Brain microvascular endothelial cell (primary cell): ENCODE data around the gene MOSMO.

Experiments used
- DNase-seq: peaks from one replicate; pipeline ENCODE4 v3.0.0-alpha.2; 2020
- H3K27ac ChIP-seq: fragments of 250-450 bp; sonication (Bioruptor Pico); 2 replicates; pipeline ENCODE4 v1.5.1; 2020; ENCODE audit warnings: mild to moderate bottlenecking, moderate library complexity
- H3K27me3 ChIP-seq: fragments of 250-450 bp; sonication (Bioruptor Pico); replicated peaks from 2 replicates; pipeline ENCODE4 v1.5.1; 2020; ENCODE audit warnings: mild to moderate bottlenecking
- H3K36me3 ChIP-seq: fragments of 250-450 bp; sonication (Bioruptor Pico); replicated peaks from 2 replicates; pipeline ENCODE4 v1.5.1; 2020; ENCODE audit warnings: mild to moderate bottlenecking
- H3K4me3 ChIP-seq: 2 replicates; pipeline ENCODE4 v1.5.1; 2011; ENCODE audit warnings: low read depth, mild to moderate bottlenecking, control low read depth, low read length, moderate library complexity
- CTCF ChIP-seq: IDR thresholded peaks from 2 replicates; pipeline ENCODE4 v1.5.1; 2011; ENCODE audit warnings: low read depth, mild to moderate bottlenecking, moderate library complexity, low read length, control low read depth, inconsistent platforms; ENCODE audit errors: missing control alignments
- in situ Hi-C: cut with HindIII; loops from 2 replicates; pipeline ENCODE4 v1.10.0; 2017; ENCODE audit warnings: low sequenced_read_pairs, low pct_ligation_motif_present

Gene MOSMO

DNA sequence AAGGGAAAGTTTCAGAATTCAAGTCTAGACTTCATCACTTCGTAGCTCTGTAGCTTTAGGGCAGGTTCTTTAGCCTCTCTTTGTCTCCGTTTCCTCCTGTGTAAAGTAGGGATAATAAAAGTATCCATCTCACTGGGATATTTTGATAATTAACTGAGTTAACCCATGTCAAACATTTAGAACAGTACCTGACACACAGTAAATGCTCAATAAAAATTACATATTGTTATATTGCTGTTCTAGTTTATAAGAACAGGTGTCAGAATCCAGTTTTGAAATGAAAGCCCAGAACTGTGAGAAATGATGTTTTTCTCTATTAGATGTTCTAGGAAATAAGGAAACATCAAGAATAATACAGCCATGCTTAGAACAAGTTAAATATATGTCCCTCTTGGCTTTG is 4.3 kb downstream of the MOSMO start:
- Histone ChIP-seq H3K36me3 (no peaks in the 10 kb centered on the region), H3K27me3 (no peaks in the 10 kb centered on the region), H3K27ac (no peak overlapping the region), H3K4me3 (no peak overlapping the region)
- in situ Hi-C loops: no loop called here
- DNase-seq: no peak
- no peak for TF ChIP-seq CTCF

DNA sequence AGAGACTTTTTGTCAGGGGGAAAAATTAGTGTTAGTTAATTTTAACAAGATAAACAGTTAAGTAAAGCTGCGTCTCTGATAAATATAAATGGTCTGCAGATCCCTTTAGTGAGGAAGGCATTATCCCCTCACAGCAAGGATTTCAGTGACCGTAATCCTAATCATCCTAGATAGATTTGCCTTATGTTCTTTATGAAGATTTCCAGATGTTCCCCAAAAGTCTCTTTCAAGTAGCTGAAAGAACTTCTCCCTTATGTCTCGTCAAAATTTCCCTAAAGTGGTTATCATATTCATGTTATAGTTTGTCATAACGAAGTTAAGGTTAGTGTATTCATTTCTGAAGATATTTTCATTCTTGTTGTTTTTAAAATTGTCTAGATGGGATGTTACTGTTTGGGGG is 5.6 kb downstream of the MOSMO start:
- Histone ChIP-seq H3K4me3 (no peak overlapping the region), H3K27ac (no peak overlapping the region), H3K36me3 (no peaks in the 10 kb centered on the region), H3K27me3 (no peaks in the 10 kb centered on the region)
- TF ChIP-seq CTCF: no peak
- in situ Hi-C loops: no loop called here
- no peak for DNase-seq

- no peak for DNase-seq
- no peaks in the 10 kb centered on the region for H3K27me3 ChIP-seq
- in situ Hi-C loops: no loop called here
- no peak overlapping the region for H3K27ac ChIP-seq
- H3K4me3 ChIP-seq: no peak overlapping the region
- no peak for TF ChIP-seq CTCF
- H3K36me3 ChIP-seq: no peaks in the 10 kb centered on the region
These were observed 6.5 kb downstream of the MOSMO start for GRCh38 chr16:22014271-22014873.

GRCh38 chr16:22016927-22017326 is 9.0 kb downstream of the MOSMO start:
- no peak for TF ChIP-seq CTCF

GRCh38 chr16:22018559-22018958 is 10.6 kb downstream of the MOSMO start:
- TF ChIP-seq CTCF: no peak
- in situ Hi-C loops: no loop called here
- no peak for DNase-seq
- Histone ChIP-seq H3K4me3 (no peak overlapping the region), H3K36me3 (no peaks in the 10 kb centered on the region), H3K27me3 (no peaks in the 10 kb centered on the region), H3K27ac (no peak overlapping the region)

More at GRCh38 chr16:22016927-22017326, 9.0 kb downstream of the MOSMO start:
- in situ Hi-C loops: no loop called here
- no peak overlapping the region for H3K4me3 ChIP-seq
- H3K27me3 ChIP-seq: no peaks in the 10 kb centered on the region
- H3K27ac ChIP-seq: no peak overlapping the region
- H3K36me3 ChIP-seq: no peaks in the 10 kb centered on the region
- no peak for DNase-seq

DNA sequence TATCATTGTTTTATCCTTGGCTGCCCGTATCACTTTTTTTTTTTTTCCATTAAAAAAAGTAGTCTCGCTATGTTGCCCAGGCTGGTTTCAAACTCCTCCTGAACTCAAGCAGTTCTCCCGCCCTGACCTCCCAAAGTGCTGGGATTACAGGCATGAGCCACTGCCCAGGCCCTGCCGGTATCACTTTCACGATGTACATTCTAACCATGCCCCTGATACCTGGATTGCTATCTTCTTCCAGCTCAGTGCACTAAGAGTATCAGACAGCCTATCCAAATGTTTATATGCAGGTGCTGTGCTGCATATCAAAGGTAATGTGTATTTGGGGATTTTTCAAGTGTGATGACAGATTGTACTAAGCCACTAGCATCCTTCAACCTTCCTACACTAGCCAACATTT is 14.2 kb downstream of the MOSMO start:
- no peak for DNase-seq
- H3K36me3 ChIP-seq: no peaks in the 10 kb centered on the region
- no peaks in the 10 kb centered on the region for H3K27me3 ChIP-seq
- in situ Hi-C loops: no loop called here
- no peak overlapping the region for H3K4me3 ChIP-seq
- no peak overlapping the region for H3K27ac ChIP-seq
- TF ChIP-seq CTCF: no peak
